Neutrophil (primary cell): Measurements from ENCODE around the gene ZNF774.

Source experiments
- H3K27ac ChIP-seq: fragments of 200-600 bp; sonication (generic); 2 replicates; pipeline ENCODE4 v1.5.1; 2016; ENCODE audit warnings: mild to moderate bottlenecking, moderate library complexity
- H3K27me3 ChIP-seq: fragments of 200-600 bp; sonication (generic); 2 replicates; pipeline ENCODE4 v1.6.0; 2016; ENCODE audit warnings: mild to moderate bottlenecking
- H3K36me3 ChIP-seq: fragments of 200-600 bp; sonication (generic); 2 replicates; pipeline ENCODE4 v1.5.1; 2017
- H3K4me1 ChIP-seq, 2 experiments: fragments of 200-600 bp in 1 of 2; sonication (generic) in 1 of 2; 1 replicate in 1 of 2; 2 replicates in 1 of 2; pipeline versions ENCODE4 v1.5.1 to v1.6.1; 2013 to 2016; ENCODE audit warnings: low read depth in 1 of 2, low read length in 1 of 2, mild to moderate bottlenecking in 1 of 2, moderate library complexity in 1 of 2; ENCODE audit not compliant: control insufficient read depth in 1 of 2, insufficient read depth in 1 of 2
- H3K4me3 ChIP-seq, 2 experiments: fragments of 200-600 bp in 1 of 2; sonication (generic) in 1 of 2; 1 replicate in 1 of 2; 2 replicates in 1 of 2; pipeline ENCODE4 v1.5.1; 2013 to 2016; ENCODE audit warnings: low read depth in 1 of 2, low read length in 1 of 2, mild to moderate bottlenecking in 1 of 2, moderate library complexity in 1 of 2
- H3K9me3 ChIP-seq: fragments of 200-600 bp; sonication (generic); 2 replicates; pipeline ENCODE4 v1.5.1; 2016
- CTCF ChIP-seq: fragments of 200-600 bp; sonication (generic); IDR thresholded peaks from 2 replicates; pipeline ENCODE4 v1.5.1; 2016; ENCODE audit warnings: antibody characterized with exemption

Gene ZNF774

GRCh38 chr15:90386221-90386620, 34.1 kb downstream of the ZNF774 start:
- H3K4me1 ChIP-seq = peaks cover 29% of the 10 kb centered on the region in 2 experiments
- no peak overlapping the region for H3K27ac ChIP-seq
- no peak for TF ChIP-seq CTCF
- no peak overlapping the region for H3K4me3 ChIP-seq
- H3K36me3 ChIP-seq = peaks cover 11% of the 10 kb centered on the region
- H3K9me3 ChIP-seq = no peaks in the 10 kb centered on the region
- H3K27me3 ChIP-seq = peaks cover 19% of the 10 kb centered on the region

GRCh38 chr15:90387534-90388461, 35.7 kb downstream of the ZNF774 start, which contains the start of gene IQGAP1:
IQGAP1 (plus strand) TSS chr15:90388242; CDS start chr15:90388342, 100 bp downstream.
- peak; percentile 25 for TF ChIP-seq CTCF
- Histone ChIP-seq H3K27ac (peak within 1 kb of the TSS; percentile 99), H3K4me3 (peak within 1 kb of the TSS; percentile 68 to 84), H3K27me3 (peaks cover 6% of the 10 kb centered on the region), H3K9me3 (no peaks in the 10 kb centered on the region), H3K4me1 (peaks cover 45% of the 10 kb centered on the region in 2 experiments), H3K36me3 (peaks cover 25% of the 10 kb centered on the region)

- no peaks in the 10 kb centered on the region for H3K9me3 ChIP-seq
- TF ChIP-seq CTCF = no peak
- H3K27me3 ChIP-seq = no peaks in the 10 kb centered on the region
- peak overlapping the region; percentile 99 for H3K27ac ChIP-seq
- H3K36me3 ChIP-seq = peaks cover 29% of the 10 kb centered on the region
- H3K4me3 ChIP-seq = peak overlapping the region; percentile 68 to 84
- H3K4me1 ChIP-seq = peaks cover 54% of the 10 kb centered on the region in 2 experiments
Measured at GRCh38 chr15:90388462-90389380, 36.6 kb downstream of the ZNF774 start.

- no peaks in the 10 kb centered on the region for H3K27me3 ChIP-seq
- H3K4me3 ChIP-seq = peak overlapping the region; percentile 68 to 84
- no peaks in the 10 kb centered on the region for H3K9me3 ChIP-seq
- TF ChIP-seq CTCF = no peak
- H3K36me3 ChIP-seq = peaks cover 29% of the 10 kb centered on the region
- H3K27ac ChIP-seq = peak overlapping the region; percentile 99
- H3K4me1 ChIP-seq = peaks cover 59 to 61% of the 10 kb centered on the region in 2 experiments
Measured at GRCh38 chr15:90389513-90389912, 37.4 kb downstream of the ZNF774 start.

GRCh38 chr15:90393040-90393439, 41.0 kb downstream of the ZNF774 start:
- no peaks in the 10 kb centered on the region for H3K9me3 ChIP-seq
- H3K27me3 ChIP-seq = no peaks in the 10 kb centered on the region
- H3K4me1 ChIP-seq = peaks cover 62 to 74% of the 10 kb centered on the region in 2 experiments
- peak overlapping the region; percentile 21 for H3K27ac ChIP-seq
- TF ChIP-seq CTCF = no peak
- H3K4me3 ChIP-seq = no peak overlapping the region
- H3K36me3 ChIP-seq = peaks cover 36% of the 10 kb centered on the region
